ENCODE results near the gene GGCX. TPM values are rescaled to one million over a fixed set of nuclear protein-coding genes. Genes with fewer than 3 reads are reported as not detected.

Gene GGCX
- total and polyA plus RNA-seq, 2 of the 13 experiments (the other 11 are each of a cell fraction or from before 2014, with no cell fraction given), result 72.5 to 103 TPM

GRCh38 chr2:85558160-85558559, 3.1 kb downstream of the GGCX start (continued):
- TF ChIP-seq ZNF512B (CRISPR knock-in tag; IDR thresholded peaks at IDR 0.05; ENCODE audit: borderline replicate concordance) (no peak), EEA1 (CRISPR knock-in tag; IDR thresholded peaks at IDR 0.05; ENCODE audit: borderline replicate concordance) (no peak), PRPF4 (IDR thresholded peaks at IDR 0.05; ENCODE audit: low read depth, low read length, poor library complexity, severe bottlenecking) (no peak), ZNF343 (CRISPR knock-in tag; IDR thresholded peaks at IDR 0.05) (no peak), MIER2 (CRISPR knock-in tag; IDR thresholded peaks at IDR 0.05) (no peak; the same call in 1 of the 2 replicates), EP300 (IDR thresholded peaks at IDR 0.05; ENCODE audit: low read depth in 2 of 2, low read length in 2 of 2) (peak in 1 of 2 experiments; percentile 79; a peak in 2 of 4 replicates), EP300 (CRISPR knock-in tag; IDR thresholded peaks at IDR 0.05; ENCODE audit: borderline replicate concordance) (peak; percentile 41; the same call in 1 of the 2 replicates), ZNF329 (CRISPR knock-in tag; IDR thresholded peaks at IDR 0.05; ENCODE audit: low read depth) (no peak), ZNF430 (CRISPR knock-in tag; IDR thresholded peaks at IDR 0.05) (no peak), MAFK (conservative IDR thresholded peaks at IDR 0.05 in 1 of 2, IDR thresholded peaks at IDR 0.05 in 1 of 2; ENCODE audit: low read length in 2 of 2) (no peak), FUBP1 (CRISPR knock-in tag; IDR thresholded peaks at IDR 0.05; ENCODE audit: borderline replicate concordance) (no peak), ZNF318 (CRISPR knock-in tag; IDR thresholded peaks at IDR 0.05) (no peak), IKZF1 (IDR thresholded peaks at IDR 0.05) (no peak)

All from HepG2 (cell line).